HG03097 (cell line): ENCODE data around the gene MLC1.

Experiments used
- ATAC-seq: cut with Tn5 transposase; IDR thresholded peaks from one replicate; pipeline ENCODE4 v1.9.1; 2021; ENCODE audit not compliant: unreplicated experiment, low FRiP score

The MLC1 gene

GRCh38 chr22:50040717-50041116 is 44.5 kb downstream of the MLC1 start:
- ATAC-seq, result no peak

GRCh38 chr22:50039669-50040443 is 45.4 kb downstream of the MLC1 start:
- ATAC-seq, result no peak

GRCh38 chr22:50035976-50036724 is 49.1 kb downstream of the MLC1 start:
- no peak for ATAC-seq

GRCh38 chr22:50035131-50035881 is 49.9 kb downstream of the MLC1 start:
- ATAC-seq, result no peak

- no peak for ATAC-seq
These were observed 50.8 kb downstream of the MLC1 start for GRCh38 chr22:50034126-50035081.

GRCh38 chr22:50032941-50033601 is 52.2 kb downstream of the MLC1 start:
- no peak for ATAC-seq

- no peak for ATAC-seq
These were observed 52.9 kb downstream of the MLC1 start for GRCh38 chr22:50032109-50032871.

- no peak for ATAC-seq
These were observed 53.8 kb downstream of the MLC1 start for GRCh38 chr22:50031189-50032091.

- no peak for ATAC-seq
These were observed 54.7 kb downstream of the MLC1 start for GRCh38 chr22:50030297-50031188.

GRCh38 chr22:50027639-50028537 is 57.3 kb downstream of the MLC1 start:
- no peak for ATAC-seq

- ATAC-seq, result no peak
These were observed 59.2 kb downstream of the MLC1 start for GRCh38 chr22:50025993-50026392.

- no peak for ATAC-seq
These were observed 62.9 kb downstream of the MLC1 start for GRCh38 chr22:50022171-50022819.

GRCh38 chr22:50020606-50021005 is 64.6 kb downstream of the MLC1 start:
- no peak for ATAC-seq

GRCh38 chr22:50019316-50019715 is 65.9 kb downstream of the MLC1 start:
- no peak for ATAC-seq

- ATAC-seq, result no peak
These were observed 66.5 kb downstream of the MLC1 start for GRCh38 chr22:50018608-50019285.
